ENCODE results near the gene NCOA3. TPM values are rescaled to one million over a fixed set of nuclear protein-coding genes. Genes with fewer than 3 reads are reported as not detected.
A peak's percentile ranks its signal among the peaks of the same experiment; 100 is the strongest.
"Not testable (repeated sequence)": the region's sequence is repeated elsewhere in the genome, so short reads cannot be mapped to it uniquely, and the experiment has no call there.

NCOA3 gene
- total and polyA plus RNA-seq, 7 donors = 4.8 to 51.0 (median 22.8) TPM

- no peak for TF ChIP-seq CTCF (IDR thresholded peaks at IDR 0.05)
- TF ChIP-seq POLR2A (IDR thresholded peaks at IDR 0.05) = no peak
- no peak for TF ChIP-seq EP300 (IDR thresholded peaks at IDR 0.05)
- no peak for TF ChIP-seq POLR2AphosphoS5 (IDR thresholded peaks at IDR 0.05)
- Histone ChIP-seq H3K27me3 (no peaks in the 10 kb centered on the region), H3K36me3 (no peaks in the 10 kb centered on the region), H3K27ac (no peak overlapping the region), H3K4me1 (peaks cover 0 to 25% (median 13%) of the 10 kb centered on the region in 4 donors), H3K4me3 (no peak overlapping the region), H3K9me3 (no peaks in the 10 kb centered on the region)
- no peak for DNase-seq
- intact Hi-C loops (cut with DNase I) = no loop called here
- WGBS, 2 donors = 96% methylated on average over 5 of the region's 5 CpGs
These were observed 2.6 kb upstream of the NCOA3 start for GRCh38 chr20:47499053-47499452.

GRCh38 chr20:47500082-47500481 is 1.6 kb upstream of the NCOA3 start:
- H3K36me3 ChIP-seq, H3K27me3 ChIP-seq, H3K9me3 ChIP-seq, DNase-seq, H3K4me3 ChIP-seq: not testable (repeated sequence)
- peak overlapping the region in 1 of 4 donors; percentile 91 for H3K27ac ChIP-seq
- 94 to 96% methylated on average over 9 of the region's 9 CpGs for WGBS, 2 donors
- peaks cover 0 to 24% (median 12%) of the 10 kb centered on the region in 4 donors for H3K4me1 ChIP-seq
- intact Hi-C loops (cut with DNase I) = loop anchor here (5.0 to 10.0 kb wide), 4 partner anchors 77 to 225 kb away; no protein-coding TSS in a partner anchor

GRCh38 chr20:47500554-47500953 is 1.1 kb upstream of the NCOA3 start:
- TF ChIP-seq CTCF (IDR thresholded peaks at IDR 0.05) (no peak), EP300 (IDR thresholded peaks at IDR 0.05) (no peak), POLR2AphosphoS5 (IDR thresholded peaks at IDR 0.05) (no peak), POLR2A (IDR thresholded peaks at IDR 0.05) (no peak)
- no peaks in the 10 kb centered on the region for H3K9me3 ChIP-seq
- intact Hi-C loops (cut with DNase I) = loop anchor here (5.0 to 10.0 kb wide), 4 partner anchors 77 to 226 kb away; no protein-coding TSS in a partner anchor
- DNase-seq = no peak
- 72 to 74% methylated on average over 4 of the region's 4 CpGs for WGBS, 2 donors
- H3K27ac ChIP-seq = peak overlapping the region; percentile 91 to 96 (median 94)
- no peak overlapping the region for H3K4me3 ChIP-seq
- peaks cover 0 to 24% (median 12%) of the 10 kb centered on the region in 4 donors for H3K4me1 ChIP-seq
- H3K27me3 ChIP-seq = no peaks in the 10 kb centered on the region
- H3K36me3 ChIP-seq = no peaks in the 10 kb centered on the region

GRCh38 chr20:47501116-47501481 is 588 bp upstream of the NCOA3 start:
- Histone ChIP-seq H3K4me1 (peaks cover 0 to 24% (median 14%) of the 10 kb centered on the region in 4 donors), H3K4me3 (peak overlapping the region; percentile 69 to 94 (median 91)), H3K27ac (peak overlapping the region; percentile 91 to 96 (median 94)), H3K9me3 (no peaks in the 10 kb centered on the region), H3K36me3 (no peaks in the 10 kb centered on the region), H3K27me3 (no peaks in the 10 kb centered on the region)
- DNase-seq = no peak
- intact Hi-C loops (cut with DNase I) = loop anchor here (5.0 to 10.0 kb wide), 4 partner anchors 76 to 226 kb away; no protein-coding TSS in a partner anchor
- WGBS, 2 donors = 18 to 24% methylated on average over 5 of the region's 5 CpGs
- TF ChIP-seq CTCF (IDR thresholded peaks at IDR 0.05) (no peak), POLR2AphosphoS5 (IDR thresholded peaks at IDR 0.05) (no peak), POLR2A (IDR thresholded peaks at IDR 0.05) (no peak), EP300 (IDR thresholded peaks at IDR 0.05) (no peak)

- no peaks in the 10 kb centered on the region for H3K36me3 ChIP-seq
- peaks cover 0 to 29% (median 19%) of the 10 kb centered on the region in 4 donors for H3K4me1 ChIP-seq
- H3K9me3 ChIP-seq = no peaks in the 10 kb centered on the region
- intact Hi-C loops (cut with DNase I) = loop anchor here (5.0 to 10.0 kb wide), 4 partner anchors 75 to 228 kb away; no protein-coding TSS in a partner anchor
- no peak for DNase-seq
- TF ChIP-seq CTCF (IDR thresholded peaks at IDR 0.05) = no peak
- TF ChIP-seq POLR2AphosphoS5 (IDR thresholded peaks at IDR 0.05) = peak in 3 of 4 donors; percentile 3 to 16 (median 7)
- H3K27me3 ChIP-seq = no peaks in the 10 kb centered on the region
- 0% methylated on average over 34 of the region's 34 CpGs for WGBS, 2 donors
- H3K4me3 ChIP-seq = peak overlapping the region; percentile 69 to 94 (median 91)
- peak overlapping the region; percentile 91 to 96 (median 94) for H3K27ac ChIP-seq
These were observed 868 bp downstream of the NCOA3 start for GRCh38 chr20:47502271-47503239.
